ENCODE results near the gene GATA1. TPM values are rescaled to one million over a fixed set of nuclear protein-coding genes. Genes with fewer than 3 reads are reported as not detected.

GATA1 gene
- total RNA-seq, 4 donors from 2014 or later = 0.35 TPM; not detected in 3

- intact Hi-C loops (cut with DNase I; ENCODE audit: low total_unique reads) = no loop called here
- no peak for TF ChIP-seq POLR2A (IDR thresholded peaks at IDR 0.05)
- TF ChIP-seq, protein P1, sequence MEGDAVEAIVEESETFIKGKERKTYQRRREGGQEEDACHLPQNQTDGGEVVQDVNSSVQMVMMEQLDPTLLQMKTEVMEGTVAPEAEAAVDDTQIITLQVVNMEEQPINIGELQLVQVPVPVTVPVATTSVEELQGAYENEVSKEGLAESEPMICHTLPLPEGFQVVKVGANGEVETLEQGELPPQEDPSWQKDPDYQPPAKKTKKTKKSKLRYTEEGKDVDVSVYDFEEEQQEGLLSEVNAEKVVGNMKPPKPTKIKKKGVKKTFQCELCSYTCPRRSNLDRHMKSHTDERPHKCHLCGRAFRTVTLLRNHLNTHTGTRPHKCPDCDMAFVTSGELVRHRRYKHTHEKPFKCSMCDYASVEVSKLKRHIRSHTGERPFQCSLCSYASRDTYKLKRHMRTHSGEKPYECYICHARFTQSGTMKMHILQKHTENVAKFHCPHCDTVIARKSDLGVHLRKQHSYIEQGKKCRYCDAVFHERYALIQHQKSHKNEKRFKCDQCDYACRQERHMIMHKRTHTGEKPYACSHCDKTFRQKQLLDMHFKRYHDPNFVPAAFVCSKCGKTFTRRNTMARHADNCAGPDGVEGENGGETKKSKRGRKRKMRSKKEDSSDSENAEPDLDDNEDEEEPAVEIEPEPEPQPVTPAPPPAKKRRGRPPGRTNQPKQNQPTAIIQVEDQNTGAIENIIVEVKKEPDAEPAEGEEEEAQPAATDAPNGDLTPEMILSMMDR (IDR thresholded peaks at IDR 0.05) = no peak
- no peaks in the 10 kb centered on the region for H3K36me3 ChIP-seq
- no peaks in the 10 kb centered on the region for H3K4me1 ChIP-seq
- no peak within 1 kb of the TSS for H3K27ac ChIP-seq
- no peaks in the 10 kb centered on the region for H3K27me3 ChIP-seq
- DNase-seq = no peak
- no peaks in the 10 kb centered on the region for H3K9me3 ChIP-seq
- H3K4me3 ChIP-seq = no peak within 1 kb of the TSS
Observed at GRCh38 chrX:48826135-48826875, 39.9 kb downstream of the GATA1 start, which contains the start of gene ERAS. Gene ERAS, plus strand, starts transcription at chrX:48826513. Its CDS starts 2,611 bp downstream, at chrX:48829124.

DNA sequence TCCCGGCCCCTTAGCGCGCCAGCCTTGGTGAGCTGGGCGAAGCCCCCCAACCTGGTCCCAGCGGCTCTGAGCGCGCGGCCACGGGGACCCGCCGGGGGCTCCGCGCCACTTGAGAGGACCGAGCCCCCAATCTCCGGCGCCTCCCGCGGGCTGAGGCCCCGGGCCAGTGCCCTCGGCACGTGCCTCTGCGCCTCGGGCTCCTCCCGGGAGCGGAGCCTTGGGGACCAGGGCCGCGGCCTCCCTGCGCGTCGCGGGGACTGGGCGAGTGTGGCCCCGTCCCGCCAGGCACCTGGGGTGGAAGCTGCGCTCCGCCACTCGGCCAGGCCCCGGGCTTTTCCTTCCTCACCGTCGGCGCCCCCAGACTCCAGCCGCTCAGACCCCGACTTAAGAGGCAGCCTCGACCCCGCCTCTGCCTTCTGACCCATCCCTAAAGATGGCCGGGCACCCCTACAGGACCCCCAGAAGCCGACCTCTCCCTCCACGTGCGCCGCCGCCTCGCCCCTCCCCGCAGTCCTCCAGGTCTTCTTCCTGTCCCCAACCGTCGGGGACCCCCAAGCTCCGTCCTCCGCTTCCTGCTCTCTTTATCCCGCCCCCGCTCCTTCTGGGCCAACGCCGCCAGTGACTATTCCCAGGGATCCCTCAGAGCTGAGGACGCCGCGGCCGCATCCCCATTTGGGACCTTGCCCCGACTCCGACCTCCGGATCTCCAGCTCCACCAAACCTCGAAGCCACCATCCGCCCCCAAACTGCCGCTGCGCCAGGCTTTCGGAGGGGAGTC is 40.7 kb downstream of the GATA1 start:
- Histone ChIP-seq H3K27me3 (no peaks in the 10 kb centered on the region), H3K4me3 (no peak overlapping the region), H3K9me3 (no peaks in the 10 kb centered on the region), H3K4me1 (no peaks in the 10 kb centered on the region), H3K27ac (no peak overlapping the region), H3K36me3 (no peaks in the 10 kb centered on the region)
- no peak for DNase-seq
- intact Hi-C loops (cut with DNase I; ENCODE audit: low total_unique reads) = no loop called here
- TF ChIP-seq POLR2A (IDR thresholded peaks at IDR 0.05) = no peak
- TF ChIP-seq, protein P1 (IDR thresholded peaks at IDR 0.05) = no peak

DNA sequence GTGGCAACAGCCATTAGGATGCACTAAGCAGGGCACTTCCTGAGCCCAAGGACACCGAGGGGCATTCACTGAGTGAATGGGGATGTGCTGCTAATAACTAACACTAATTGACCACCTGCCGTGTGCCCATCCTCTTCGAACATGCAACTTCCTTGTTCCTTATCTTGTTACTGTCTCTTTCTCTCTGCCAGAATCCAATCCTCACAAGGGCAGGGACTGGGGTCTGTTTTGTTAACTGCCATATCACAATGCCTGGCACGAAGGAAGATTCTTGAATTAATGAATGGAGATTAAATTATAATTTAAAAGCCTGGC is 41.2 kb downstream of the GATA1 start:
- no peaks in the 10 kb centered on the region for H3K9me3 ChIP-seq
- no peak overlapping the region for H3K4me3 ChIP-seq
- no peaks in the 10 kb centered on the region for H3K36me3 ChIP-seq
- no peaks in the 10 kb centered on the region for H3K4me1 ChIP-seq
- intact Hi-C loops (cut with DNase I; ENCODE audit: low total_unique reads) = no loop called here
- H3K27me3 ChIP-seq = no peaks in the 10 kb centered on the region
- no peak overlapping the region for H3K27ac ChIP-seq
- TF ChIP-seq, protein P1 (IDR thresholded peaks at IDR 0.05) = no peak
- TF ChIP-seq POLR2A (IDR thresholded peaks at IDR 0.05) = no peak
- no peak for DNase-seq

- no peaks in the 10 kb centered on the region for H3K27me3 ChIP-seq
- H3K9me3 ChIP-seq = no peaks in the 10 kb centered on the region
- no peak overlapping the region for H3K4me3 ChIP-seq
- no peaks in the 10 kb centered on the region for H3K36me3 ChIP-seq
- no peak for DNase-seq
- TF ChIP-seq POLR2A (IDR thresholded peaks at IDR 0.05) = no peak
- TF ChIP-seq, protein P1 (IDR thresholded peaks at IDR 0.05) = no peak
- H3K27ac ChIP-seq = no peak overlapping the region
- intact Hi-C loops (cut with DNase I; ENCODE audit: low total_unique reads) = no loop called here
- H3K4me1 ChIP-seq = no peaks in the 10 kb centered on the region
Observed at GRCh38 chrX:48829016-48829735, 42.8 kb downstream of the GATA1 start.

All from uterus (tissue), 4 donors.